ENCODE data around the gene HOXB8.

HOXB8 gene

DNA sequence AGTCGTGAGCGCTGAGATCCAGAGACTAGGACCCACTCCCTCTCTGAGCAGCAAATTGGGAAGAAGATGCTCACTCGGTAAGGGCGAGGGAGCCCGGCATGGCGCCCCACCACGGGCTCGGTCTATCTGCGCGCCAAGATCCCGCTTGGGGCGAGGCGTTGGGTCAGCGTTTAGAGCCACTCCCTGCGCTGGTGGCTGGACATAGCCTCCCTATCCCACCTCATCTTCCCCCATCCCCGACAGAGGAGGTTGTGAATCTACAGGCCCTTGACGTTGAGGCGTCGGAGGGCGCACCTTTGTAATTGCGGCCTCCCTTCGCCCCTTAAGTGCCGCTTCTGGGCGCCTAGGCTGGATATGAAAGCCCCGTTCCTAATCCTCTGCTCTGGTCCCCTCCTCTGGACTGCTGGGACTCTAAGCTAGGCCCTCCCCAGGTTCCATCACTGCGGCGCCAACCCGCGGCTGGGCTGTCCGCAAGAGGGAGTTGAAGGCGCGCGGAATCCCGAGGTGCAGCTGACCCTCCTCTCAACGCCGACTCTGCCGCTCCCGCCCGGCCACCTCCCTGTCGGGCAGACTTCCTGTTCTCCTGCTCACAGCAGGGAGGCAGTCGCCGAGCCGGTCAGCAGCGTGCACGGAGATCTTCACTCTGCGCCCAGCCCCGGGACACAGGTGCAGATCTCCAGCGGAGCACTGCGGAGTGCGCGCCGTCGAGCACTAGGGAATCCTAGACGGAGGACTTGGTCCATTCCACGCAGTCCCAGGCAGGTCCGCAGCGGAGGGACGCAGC, 27.2 kb upstream of the HOXB8 start:
- no peak overlapping the region for H3K4me3 ChIP-seq (ENCODE audit: low read length)
- TF ChIP-seq ZNF274 (IDR thresholded peaks at IDR 0.05; ENCODE audit: low read depth, low read length), result no peak

DNA sequence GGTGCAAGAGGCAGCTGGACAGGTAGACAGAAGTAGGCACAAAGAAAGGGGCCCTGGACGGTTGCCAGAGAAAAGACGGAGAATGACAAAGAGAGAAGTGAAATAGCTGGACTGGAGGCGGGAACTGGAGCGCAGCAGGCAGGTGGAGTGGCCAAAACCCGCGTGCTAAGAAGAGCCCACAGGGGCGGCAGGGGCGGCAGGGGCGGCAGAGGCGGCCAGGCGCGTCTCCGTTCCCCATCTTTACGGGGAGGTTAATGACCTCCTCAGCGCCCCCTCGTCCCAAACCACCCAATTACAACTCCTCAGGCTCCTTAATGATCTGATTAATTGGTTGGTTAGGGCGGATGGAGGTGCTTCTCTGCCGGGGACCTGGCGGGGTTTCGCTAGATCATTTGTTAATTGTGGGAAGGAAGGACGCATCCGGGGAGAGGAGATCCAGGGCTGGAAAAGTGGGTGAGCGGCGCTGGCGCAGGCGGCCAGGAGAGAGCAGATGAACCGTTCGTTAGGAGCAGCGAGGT, 26.5 kb upstream of the HOXB8 start:
- H3K4me3 ChIP-seq (ENCODE audit: low read length), result no peak overlapping the region
- no peak for TF ChIP-seq ZNF274 (IDR thresholded peaks at IDR 0.05; ENCODE audit: low read depth, low read length)

DNA sequence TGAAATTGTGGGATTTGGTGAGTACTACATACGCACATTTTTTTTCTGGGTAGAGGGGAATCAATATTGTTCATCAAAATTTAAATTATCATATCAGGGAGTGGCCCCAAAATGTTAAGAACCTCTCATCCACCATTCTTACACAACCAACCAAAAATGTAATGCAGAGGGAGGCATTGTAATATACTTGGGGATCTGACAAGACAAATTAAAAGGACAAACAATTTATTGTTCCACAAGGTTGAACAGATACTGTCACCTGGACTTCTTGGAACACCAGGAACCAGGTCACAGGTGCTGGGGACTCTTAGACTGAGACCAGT, 25.7 kb upstream of the HOXB8 start:
- no peak overlapping the region for H3K4me3 ChIP-seq (ENCODE audit: low read length)
- no peak for TF ChIP-seq ZNF274 (IDR thresholded peaks at IDR 0.05; ENCODE audit: low read depth, low read length)

DNA sequence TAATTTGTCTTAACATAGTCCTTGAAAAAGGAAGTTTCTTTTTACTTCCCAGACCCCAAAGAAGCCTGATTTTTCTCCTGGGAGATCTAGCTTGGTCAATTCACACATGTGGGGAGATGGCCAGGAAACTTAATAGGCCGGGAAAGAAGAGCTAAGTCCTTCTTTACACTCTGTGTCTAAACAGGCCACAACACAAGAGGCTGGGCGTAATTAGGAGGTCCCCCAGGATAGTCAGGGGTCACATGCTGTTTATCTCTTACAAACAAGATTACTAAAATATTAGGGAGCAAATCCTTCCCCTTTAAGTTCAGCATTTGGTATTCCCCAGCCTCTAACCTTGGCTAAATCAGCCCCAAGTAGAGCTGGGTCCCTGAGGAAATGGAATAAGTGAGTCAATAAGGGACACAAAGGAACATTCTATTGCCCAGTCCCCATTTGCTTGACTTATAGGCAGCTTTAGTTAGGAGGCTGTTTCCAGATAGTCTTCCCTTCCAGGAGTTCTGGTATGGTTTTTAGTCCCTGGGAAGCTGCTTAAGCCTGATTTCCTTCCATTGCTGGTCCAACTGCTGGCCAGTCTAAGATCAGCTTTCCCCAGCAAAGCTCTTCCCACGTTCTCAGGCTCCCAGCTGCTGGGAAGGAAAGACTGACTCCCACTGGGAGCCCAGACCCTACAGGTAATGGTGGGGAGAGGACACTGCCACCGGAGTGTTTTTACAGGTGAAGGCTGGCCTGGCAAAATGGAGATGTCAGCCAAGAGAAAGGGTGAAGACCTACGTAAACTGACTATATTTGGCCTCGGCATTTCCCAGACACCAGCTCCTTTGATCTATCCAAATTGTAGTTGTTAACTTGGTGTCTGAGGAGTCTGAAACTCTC, 25.1 kb upstream of the HOXB8 start:
- no peak overlapping the region for H3K4me3 ChIP-seq (ENCODE audit: low read length)
- no peak for TF ChIP-seq ZNF274 (IDR thresholded peaks at IDR 0.05; ENCODE audit: low read depth, low read length)

DNA sequence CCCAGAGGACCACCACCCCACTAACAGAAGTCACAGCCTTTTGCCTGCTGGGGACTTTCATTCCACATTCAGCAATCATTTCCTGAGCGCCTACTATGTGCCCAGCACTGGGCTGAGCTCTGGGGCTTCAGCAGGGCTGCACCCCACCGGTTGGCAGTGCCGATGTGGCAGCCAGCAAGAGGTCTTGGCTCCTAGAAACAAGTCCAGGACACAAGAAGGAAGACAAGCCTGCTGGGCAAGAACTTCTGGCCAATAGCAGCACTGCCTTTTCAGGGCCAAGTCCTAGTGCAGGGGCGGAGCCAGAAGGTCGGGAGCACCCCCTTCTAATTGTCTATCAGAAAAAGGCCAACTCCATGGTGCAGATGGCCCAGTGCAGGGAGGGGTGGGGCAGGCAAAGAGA, 24.0 kb upstream of the HOXB8 start:
- no peak for TF ChIP-seq ZNF274 (IDR thresholded peaks at IDR 0.05; ENCODE audit: low read depth, low read length)
- no peak overlapping the region for H3K4me3 ChIP-seq (ENCODE audit: low read length)

DNA sequence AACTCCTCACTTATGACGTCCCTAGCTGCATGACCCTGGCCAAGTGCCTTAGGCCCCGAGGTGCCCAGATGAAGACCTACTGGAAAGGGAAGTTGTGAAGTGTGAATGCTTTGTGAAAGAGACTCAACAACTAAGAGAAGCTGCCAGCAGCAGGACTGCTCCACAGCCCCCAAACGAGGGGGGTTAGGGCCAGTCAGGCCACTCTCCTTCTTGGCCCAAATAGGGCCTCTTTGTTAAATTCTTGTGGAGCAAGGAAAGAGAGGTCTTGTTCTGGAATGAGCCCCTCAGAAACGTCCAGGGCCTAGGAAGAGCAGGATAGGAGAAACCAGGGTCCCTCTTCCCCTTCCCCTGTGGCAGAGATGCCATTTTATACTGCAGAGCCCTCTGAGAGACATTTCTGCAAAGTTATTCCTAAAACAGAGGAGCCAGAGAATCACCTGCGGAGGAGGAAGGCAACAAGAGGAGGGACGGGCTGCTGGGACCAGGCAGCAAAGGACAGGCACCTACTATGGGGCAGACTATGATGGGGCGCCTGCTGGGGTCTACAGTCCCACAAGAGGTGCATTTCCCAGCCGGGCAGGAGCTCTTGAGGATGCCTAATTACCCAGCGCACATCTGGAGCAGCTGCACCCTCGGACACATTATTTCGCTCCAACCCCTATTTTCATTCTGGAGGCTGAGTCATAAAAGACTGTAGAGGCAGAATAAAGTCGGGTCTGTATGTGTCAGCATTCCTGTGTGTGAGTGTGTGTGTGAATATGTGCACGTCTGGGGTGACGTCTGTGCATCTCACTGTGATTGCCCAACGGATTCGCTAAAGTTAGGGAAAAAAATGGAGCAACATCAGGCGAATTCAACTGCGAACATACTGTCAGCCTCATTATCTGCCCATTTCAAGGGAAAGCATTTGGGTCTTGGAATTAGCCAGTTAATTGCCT, 22.5 kb upstream of the HOXB8 start:
- H3K4me3 ChIP-seq (ENCODE audit: low read length), result no peak overlapping the region
- no peak for TF ChIP-seq ZNF274 (IDR thresholded peaks at IDR 0.05; ENCODE audit: low read depth, low read length)

DNA sequence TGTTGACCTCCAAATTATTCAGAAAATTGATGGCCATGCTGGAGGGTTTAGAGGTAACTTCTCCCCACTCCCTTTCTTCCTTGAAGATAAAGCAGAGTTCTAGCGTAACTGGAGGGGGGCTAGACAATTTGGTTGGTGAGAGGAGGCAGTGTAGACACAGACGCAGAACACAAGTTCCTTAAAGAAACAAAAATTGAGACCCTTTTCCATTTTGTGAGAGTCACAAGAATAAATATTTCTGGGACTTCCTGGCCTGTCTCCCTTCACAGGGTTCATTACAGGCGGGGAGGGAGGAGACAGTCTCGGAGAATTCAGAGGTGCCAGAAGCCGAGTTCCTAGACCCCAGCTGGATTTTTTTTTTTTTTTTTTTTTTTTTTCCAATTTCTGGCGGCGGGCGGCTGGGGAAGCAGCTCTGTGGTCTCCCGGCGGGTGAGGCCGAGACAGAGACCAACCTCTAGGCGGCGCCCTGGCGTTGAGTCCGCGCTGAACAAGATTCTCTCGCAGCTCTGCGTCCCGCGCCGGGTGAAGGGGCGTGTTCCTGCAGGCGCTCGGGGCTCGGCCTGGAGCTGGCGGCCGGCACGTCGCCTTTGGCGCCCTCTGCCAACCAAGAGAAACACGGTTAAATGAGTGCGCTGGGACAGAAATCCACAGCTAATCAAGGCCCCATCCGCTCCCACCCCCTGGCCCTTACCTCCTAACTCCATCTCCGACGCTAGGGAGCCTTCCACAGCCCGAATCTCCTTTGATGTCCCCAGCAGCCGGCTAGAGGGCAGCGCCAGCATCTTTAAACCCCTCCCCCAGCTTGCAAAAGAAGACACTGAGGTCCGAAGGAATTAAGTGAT, 21.3 kb upstream of the HOXB8 start:
- H3K4me3 ChIP-seq (ENCODE audit: low read length), result no peak overlapping the region
- TF ChIP-seq ZNF274 (IDR thresholded peaks at IDR 0.05; ENCODE audit: low read depth, low read length), result no peak

DNA sequence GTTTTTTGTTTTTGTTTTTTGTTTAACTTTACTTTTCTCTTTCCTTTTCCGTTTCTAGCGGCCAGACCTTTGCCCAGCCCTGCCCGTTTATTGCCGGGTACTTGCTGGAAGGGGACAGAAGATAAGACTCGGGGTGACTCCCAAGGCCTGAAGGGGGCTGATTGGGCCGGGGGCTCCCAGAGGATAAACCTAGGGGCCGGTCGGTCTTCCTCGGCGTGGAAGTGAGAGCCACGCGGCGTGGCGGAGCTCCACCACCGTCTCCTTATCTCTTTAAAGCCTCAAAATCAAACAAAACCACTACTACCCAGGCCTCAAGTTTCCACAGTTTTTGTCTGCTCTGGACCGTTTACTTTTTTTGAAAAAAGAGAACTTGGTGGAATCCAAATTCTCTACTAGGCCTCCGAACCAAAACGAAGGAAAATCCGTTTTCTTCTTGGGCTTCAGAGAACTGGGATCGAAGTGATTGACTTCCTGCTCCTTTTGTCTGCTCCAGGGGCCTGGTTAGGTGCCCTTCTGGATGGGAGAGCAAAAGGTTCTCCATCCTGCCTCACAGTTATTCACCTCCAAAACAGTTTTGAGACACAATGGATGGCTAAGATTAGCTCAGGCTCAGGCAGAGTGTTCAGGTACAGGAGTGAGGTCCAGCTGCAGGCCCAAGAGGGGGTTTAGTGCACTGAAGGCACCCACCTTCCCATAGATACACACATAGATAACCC, 19.6 kb upstream of the HOXB8 start:
- no peak overlapping the region for H3K4me3 ChIP-seq (ENCODE audit: low read length)
- no peak for TF ChIP-seq ZNF274 (IDR thresholded peaks at IDR 0.05; ENCODE audit: low read depth, low read length)

DNA sequence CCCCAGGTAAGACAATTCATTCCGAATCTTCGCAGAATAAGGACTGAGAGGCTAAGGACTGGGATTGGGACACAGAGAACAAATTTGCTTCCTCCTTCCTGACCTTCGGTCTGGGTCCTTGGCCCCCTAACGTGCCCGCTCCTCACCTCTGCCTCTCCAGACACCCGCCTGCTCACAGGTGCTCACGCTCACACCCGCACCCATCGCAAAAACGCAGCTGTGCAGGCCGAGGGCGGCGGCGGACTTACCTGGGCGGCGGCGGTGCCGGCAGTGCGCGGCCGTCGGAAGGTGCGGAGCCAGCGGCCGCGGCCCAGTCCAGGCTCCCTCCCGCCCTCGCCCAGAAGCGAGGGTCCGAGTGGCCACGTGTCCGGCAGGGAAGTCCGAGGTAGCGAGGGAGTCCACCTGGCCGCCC, 18.2 kb upstream of the HOXB8 start:
- H3K4me3 ChIP-seq (ENCODE audit: low read length), result no peak overlapping the region
- no peak for TF ChIP-seq ZNF274 (IDR thresholded peaks at IDR 0.05; ENCODE audit: low read depth, low read length)

DNA sequence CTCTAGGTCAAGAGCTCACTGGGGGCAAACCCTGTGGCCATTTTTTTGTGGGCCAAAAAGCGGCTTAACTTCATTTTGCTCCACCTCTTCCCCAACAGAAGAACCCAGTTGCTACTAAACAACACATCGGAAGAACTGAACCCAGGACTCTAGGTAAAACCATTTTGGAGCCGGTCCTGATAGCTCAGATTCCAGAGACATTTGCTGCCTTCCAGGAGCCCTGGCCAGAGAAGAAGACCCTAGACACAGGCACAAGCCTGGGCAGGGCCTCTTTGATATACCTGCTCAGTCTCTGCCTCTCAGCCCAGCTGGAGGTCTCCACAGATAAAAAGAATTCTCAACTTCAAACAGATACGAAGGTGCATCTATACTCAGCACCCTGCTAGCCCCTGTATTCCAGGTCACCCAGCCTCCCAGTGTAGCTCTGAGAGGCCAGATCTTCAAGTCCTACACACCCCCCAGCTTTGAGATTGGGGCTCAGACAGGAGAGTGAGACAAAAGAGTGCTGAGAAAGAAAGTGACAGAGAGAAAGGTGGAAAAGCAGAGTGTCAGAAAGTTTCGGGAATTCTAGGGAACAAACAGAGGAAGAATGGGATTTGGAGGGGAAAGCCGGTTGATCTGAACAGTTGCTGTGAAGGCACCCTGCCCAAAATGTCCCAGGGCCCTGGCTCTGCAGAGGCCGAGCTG, 17.6 kb upstream of the HOXB8 start:
- no peak overlapping the region for H3K4me3 ChIP-seq (ENCODE audit: low read length)
- no peak for TF ChIP-seq ZNF274 (IDR thresholded peaks at IDR 0.05; ENCODE audit: low read depth, low read length)

DNA sequence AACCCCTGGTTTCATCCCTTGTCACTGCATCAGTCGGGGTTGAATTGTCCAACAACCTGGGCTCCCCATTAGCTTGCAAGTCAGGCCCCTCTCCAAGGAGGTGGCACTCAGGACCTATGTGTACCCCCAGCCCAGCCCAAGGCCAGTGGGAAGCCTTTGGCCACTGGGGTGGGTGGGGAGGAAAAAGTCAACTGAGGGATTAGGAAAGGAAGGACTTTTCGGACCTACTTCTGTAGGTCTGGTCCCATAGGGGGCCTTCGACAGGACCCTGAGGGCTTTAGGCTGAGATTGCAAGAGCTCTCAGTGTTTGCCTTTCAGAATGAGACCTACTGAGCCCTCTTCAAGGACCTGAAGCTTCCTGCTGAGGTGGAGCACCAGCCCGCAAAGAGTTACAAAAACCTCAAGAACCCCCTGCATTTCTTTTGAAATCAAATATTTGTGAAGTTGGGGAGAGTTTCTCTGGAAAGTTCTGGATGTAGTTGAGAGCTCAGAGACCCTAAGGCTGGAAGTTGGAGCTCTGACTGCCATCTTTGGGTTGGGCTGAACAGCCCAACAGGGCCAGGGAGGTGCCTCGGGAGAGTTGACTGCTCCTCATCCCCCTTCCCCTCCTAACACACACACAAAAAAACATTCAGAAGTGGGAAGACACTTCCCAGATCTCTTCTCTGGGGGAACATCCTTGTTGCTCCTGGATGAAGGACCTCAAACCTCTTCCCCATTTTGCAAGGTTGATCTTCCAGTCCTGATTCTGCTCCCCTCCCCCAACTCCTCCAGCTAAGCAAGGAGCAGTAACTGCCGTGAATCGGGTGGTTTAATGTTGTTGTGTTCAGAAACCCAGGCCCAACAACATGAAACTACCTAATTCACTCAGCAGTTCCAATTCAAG, 16.8 kb upstream of the HOXB8 start:
- no peak for TF ChIP-seq ZNF274 (IDR thresholded peaks at IDR 0.05; ENCODE audit: low read depth, low read length)
- H3K4me3 ChIP-seq (ENCODE audit: low read length), result no peak overlapping the region

Measured in GM08714 (cell line).